ENCODE measurements around the gene MED13.
"Not testable (repeated sequence)": the region's sequence is repeated elsewhere in the genome, so short reads cannot be mapped to it uniquely, and the experiment has no call there.

Gene MED13

DNA sequence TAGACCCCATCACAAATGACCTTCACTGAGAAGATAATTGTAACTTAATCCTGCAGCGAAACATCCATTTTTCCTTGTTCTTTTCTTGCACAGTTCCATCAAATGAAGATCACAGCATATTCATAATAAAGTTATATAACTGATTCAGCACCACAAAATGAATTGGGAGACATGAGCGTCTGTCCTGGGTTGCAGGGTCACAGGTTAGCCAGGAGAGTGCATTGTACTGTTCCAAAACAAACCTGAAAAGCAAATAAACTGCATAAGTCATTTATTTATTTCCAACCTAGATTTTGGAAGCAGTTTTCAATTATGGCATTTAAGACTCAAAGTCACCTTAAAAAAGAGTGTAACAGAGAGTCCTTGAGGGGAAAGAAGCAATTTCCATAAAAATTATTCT lies 118.7 kb downstream of the MED13 start:
- no peak overlapping the region for H3K27ac ChIP-seq (ENCODE audit: low read depth, low read length)
- no peak overlapping the region for H3K9ac ChIP-seq (ENCODE audit: low read length in 5 of 5)
- H3K9me3 ChIP-seq (ENCODE audit: control insufficient read depth in 5 of 5, low read length in 5 of 5): no peaks in the 10 kb centered on the region
- H3K36me3 ChIP-seq (ENCODE audit: control insufficient read depth in 5 of 5, insufficient read depth in 5 of 5, low read length in 5 of 5): peaks cover 51 to 71% (median 62%) of the 10 kb centered on the region in 5 donors
- no peak overlapping the region for H3K4me3 ChIP-seq (ENCODE audit: low read depth in 1 of 5, low read length in 5 of 5)
- no peaks in the 10 kb centered on the region for H3K27me3 ChIP-seq (ENCODE audit: control insufficient read depth in 5 of 5, insufficient read depth in 4 of 5, low read length in 5 of 5)
- no peaks in the 10 kb centered on the region for H3K4me1 ChIP-seq (ENCODE audit: control insufficient read depth in 5 of 5, insufficient read depth in 5 of 5, low read length in 5 of 5)

GRCh38 chr17:61943117-61943516 lies 122.0 kb downstream of the MED13 start:
- Histone ChIP-seq H3K27ac (ENCODE audit: low read depth, low read length) (no peak overlapping the region), H3K27me3 (ENCODE audit: control insufficient read depth in 5 of 5, insufficient read depth in 4 of 5, low read length in 5 of 5) (no peaks in the 10 kb centered on the region), H3K9me3 (ENCODE audit: control insufficient read depth in 5 of 5, low read length in 5 of 5) (no peaks in the 10 kb centered on the region), H3K4me1 (ENCODE audit: control insufficient read depth in 5 of 5, insufficient read depth in 5 of 5, low read length in 5 of 5) (no peaks in the 10 kb centered on the region), H3K9ac (ENCODE audit: low read length in 5 of 5) (no peak overlapping the region), H3K36me3 (ENCODE audit: control insufficient read depth in 5 of 5, insufficient read depth in 5 of 5, low read length in 5 of 5) (peaks cover 25 to 48% (median 45%) of the 10 kb centered on the region in 5 donors), H3K4me3 (ENCODE audit: low read depth in 1 of 5, low read length in 5 of 5) (no peak overlapping the region)

GRCh38 chr17:61942085-61942484 lies 123.0 kb downstream of the MED13 start:
- Histone ChIP-seq H3K9me3 (ENCODE audit: control insufficient read depth in 5 of 5, low read length in 5 of 5) (no peaks in the 10 kb centered on the region), H3K9ac (ENCODE audit: low read length in 5 of 5) (no peak overlapping the region), H3K36me3 (ENCODE audit: control insufficient read depth in 5 of 5, insufficient read depth in 5 of 5, low read length in 5 of 5) (peaks cover 18 to 38% (median 35%) of the 10 kb centered on the region in 5 donors), H3K27me3 (ENCODE audit: control insufficient read depth in 5 of 5, insufficient read depth in 4 of 5, low read length in 5 of 5) (no peaks in the 10 kb centered on the region), H3K4me3 (ENCODE audit: low read depth in 1 of 5, low read length in 5 of 5) (no peak overlapping the region), H3K4me1 (ENCODE audit: control insufficient read depth in 5 of 5, insufficient read depth in 5 of 5, low read length in 5 of 5) (no peaks in the 10 kb centered on the region), H3K27ac (ENCODE audit: low read depth, low read length) (no peak overlapping the region)

GRCh38 chr17:61928101-61928436 lies 137.0 kb downstream of the MED13 start:
- H3K4me3 ChIP-seq (ENCODE audit: low read depth in 1 of 5, low read length in 5 of 5): peak overlapping the region; percentile 91 to 98 (median 97)
- no peaks in the 10 kb centered on the region for H3K27me3 ChIP-seq (ENCODE audit: control insufficient read depth in 5 of 5, insufficient read depth in 4 of 5, low read length in 5 of 5)
- H3K4me1 ChIP-seq (ENCODE audit: control insufficient read depth in 5 of 5, insufficient read depth in 5 of 5, low read length in 5 of 5): peaks cover 0 to 18% (median 17%) of the 10 kb centered on the region in 5 donors
- H3K36me3 ChIP-seq (ENCODE audit: control insufficient read depth in 5 of 5, insufficient read depth in 5 of 5, low read length in 5 of 5): peaks cover 4 to 10% (median 8%) of the 10 kb centered on the region in 5 donors
- H3K9me3 ChIP-seq (ENCODE audit: control insufficient read depth in 5 of 5, low read length in 5 of 5): no peaks in the 10 kb centered on the region
- H3K9ac ChIP-seq (ENCODE audit: low read length in 5 of 5): peak overlapping the region; percentile 58 to 96 (median 93)
- H3K27ac ChIP-seq (ENCODE audit: low read depth, low read length): peak overlapping the region; percentile 70

GRCh38 chr17:61927208-61928100 lies 137.6 kb downstream of the MED13 start, which contains the start of gene INTS2:
Gene INTS2, minus strand, starts transcription at chr17:61927982. Its CDS starts 1,338 bp downstream, at chr17:61926644.
- no peaks in the 10 kb centered on the region for H3K27me3 ChIP-seq (ENCODE audit: control insufficient read depth in 5 of 5, insufficient read depth in 4 of 5, low read length in 5 of 5)
- peak within 1 kb of the TSS; percentile 91 to 98 (median 97) for H3K4me3 ChIP-seq (ENCODE audit: low read depth in 1 of 5, low read length in 5 of 5)
- peak within 1 kb of the TSS; percentile 70 for H3K27ac ChIP-seq (ENCODE audit: low read depth, low read length)
- peaks cover 0 to 18% (median 17%) of the 10 kb centered on the region in 5 donors for H3K4me1 ChIP-seq (ENCODE audit: control insufficient read depth in 5 of 5, insufficient read depth in 5 of 5, low read length in 5 of 5)
- peak within 1 kb of the TSS; percentile 58 to 96 (median 93) for H3K9ac ChIP-seq (ENCODE audit: low read length in 5 of 5)
- H3K36me3 ChIP-seq (ENCODE audit: control insufficient read depth in 5 of 5, insufficient read depth in 5 of 5, low read length in 5 of 5): peaks cover 4 to 10% (median 8%) of the 10 kb centered on the region in 5 donors
- no peaks in the 10 kb centered on the region for H3K9me3 ChIP-seq (ENCODE audit: control insufficient read depth in 5 of 5, low read length in 5 of 5)

DNA sequence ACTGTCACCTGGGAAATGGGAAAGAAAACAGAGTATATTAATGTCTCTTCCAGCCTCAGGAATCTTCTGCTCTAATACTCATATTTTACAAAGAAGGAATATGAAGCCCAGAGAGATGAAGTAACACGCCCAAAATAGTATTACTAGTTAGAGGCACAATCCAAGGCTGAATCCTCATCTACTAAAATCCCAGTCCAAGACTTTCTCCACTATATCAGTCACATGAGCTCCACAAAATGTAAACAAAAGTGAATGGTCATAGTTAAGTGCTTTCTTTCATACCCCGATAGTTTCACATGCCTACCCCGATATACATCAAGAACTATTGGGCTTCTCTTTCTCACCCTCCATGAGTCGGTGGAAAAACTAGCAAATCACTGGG lies 138.3 kb downstream of the MED13 start:
- Histone ChIP-seq H3K4me1 (ENCODE audit: control insufficient read depth in 5 of 5, insufficient read depth in 5 of 5, low read length in 5 of 5) (peaks cover 0 to 18% (median 17%) of the 10 kb centered on the region in 5 donors), H3K9me3 (ENCODE audit: control insufficient read depth in 5 of 5, low read length in 5 of 5) (no peaks in the 10 kb centered on the region), H3K9ac (ENCODE audit: low read length in 5 of 5) (peak overlapping the region; percentile 58 to 96 (median 93)), H3K36me3 (ENCODE audit: control insufficient read depth in 5 of 5, insufficient read depth in 5 of 5, low read length in 5 of 5) (peaks cover 5 to 10% (median 8%) of the 10 kb centered on the region in 5 donors), H3K4me3 (ENCODE audit: low read depth in 1 of 5, low read length in 5 of 5) (peak overlapping the region; percentile 91 to 98 (median 97)), H3K27ac (ENCODE audit: low read depth, low read length) (peak overlapping the region; percentile 70), H3K27me3 (ENCODE audit: control insufficient read depth in 5 of 5, insufficient read depth in 4 of 5, low read length in 5 of 5) (no peaks in the 10 kb centered on the region)

- not testable (repeated sequence) for H3K27ac ChIP-seq (ENCODE audit: low read depth, low read length); H3K27me3 ChIP-seq (ENCODE audit: control insufficient read depth in 5 of 5, insufficient read depth in 4 of 5, low read length in 5 of 5); H3K4me1 ChIP-seq (ENCODE audit: control insufficient read depth in 5 of 5, insufficient read depth in 5 of 5, low read length in 5 of 5); H3K9ac ChIP-seq (ENCODE audit: low read length in 5 of 5); H3K9me3 ChIP-seq (ENCODE audit: control insufficient read depth in 5 of 5, low read length in 5 of 5); H3K4me3 ChIP-seq (ENCODE audit: low read depth in 1 of 5, low read length in 5 of 5)
- H3K36me3 ChIP-seq (ENCODE audit: control insufficient read depth in 5 of 5, insufficient read depth in 5 of 5, low read length in 5 of 5): peaks cover 12 to 39% (median 33%) of the 10 kb centered on the region in 5 donors
Measured at GRCh38 chr17:61915162-61915561, 149.9 kb downstream of the MED13 start.

DNA sequence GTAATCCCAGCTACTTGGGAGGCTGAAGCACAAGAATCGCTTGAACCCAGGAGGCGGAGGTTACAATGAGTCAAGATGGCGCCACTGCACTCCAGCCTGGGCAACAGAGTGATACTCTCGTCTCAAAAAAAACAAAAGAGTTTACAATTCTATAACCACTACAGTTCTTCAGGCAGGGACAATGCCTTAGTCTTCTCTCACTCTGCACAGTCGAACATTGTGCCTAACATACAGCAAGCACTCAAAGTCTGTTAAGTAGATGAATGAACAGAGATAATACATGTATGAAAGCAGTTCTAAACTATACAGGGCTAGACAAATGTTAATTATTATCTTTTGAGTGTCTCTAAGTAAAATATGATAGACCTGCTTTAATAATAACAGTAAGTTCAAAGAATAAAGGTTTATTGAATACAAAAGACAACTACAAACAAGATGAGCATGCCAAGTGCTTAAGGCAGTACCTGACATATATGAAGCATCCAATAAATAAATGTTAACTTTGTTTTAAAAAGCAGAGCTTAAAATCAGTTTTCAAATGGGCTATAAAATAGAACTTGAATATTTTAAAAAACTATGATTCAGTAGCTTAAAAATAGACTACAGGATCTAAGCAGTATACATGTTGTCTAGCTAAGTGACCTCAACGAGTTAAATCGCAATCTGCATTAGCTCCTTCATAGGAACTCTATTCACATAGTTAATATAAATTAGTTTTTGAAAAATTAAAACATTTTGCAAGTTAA lies 156.6 kb downstream of the MED13 start:
- no peak overlapping the region for H3K27ac ChIP-seq (ENCODE audit: low read depth, low read length)
- no peaks in the 10 kb centered on the region for H3K9me3 ChIP-seq (ENCODE audit: control insufficient read depth in 5 of 5, low read length in 5 of 5)
- no peak overlapping the region for H3K4me3 ChIP-seq (ENCODE audit: low read depth in 1 of 5, low read length in 5 of 5)
- H3K4me1 ChIP-seq (ENCODE audit: control insufficient read depth in 5 of 5, insufficient read depth in 5 of 5, low read length in 5 of 5): no peaks in the 10 kb centered on the region
- no peak overlapping the region for H3K9ac ChIP-seq (ENCODE audit: low read length in 5 of 5)
- no peaks in the 10 kb centered on the region for H3K27me3 ChIP-seq (ENCODE audit: control insufficient read depth in 5 of 5, insufficient read depth in 4 of 5, low read length in 5 of 5)
- peaks cover 41 to 65% (median 46%) of the 10 kb centered on the region in 5 donors for H3K36me3 ChIP-seq (ENCODE audit: control insufficient read depth in 5 of 5, insufficient read depth in 5 of 5, low read length in 5 of 5)

GRCh38 chr17:61907361-61907760 lies 157.7 kb downstream of the MED13 start:
- H3K4me1 ChIP-seq (ENCODE audit: control insufficient read depth in 5 of 5, insufficient read depth in 5 of 5, low read length in 5 of 5): no peaks in the 10 kb centered on the region

More at GRCh38 chr17:61907361-61907760, 157.7 kb downstream of the MED13 start:
- H3K27ac ChIP-seq (ENCODE audit: low read depth, low read length): no peak overlapping the region
- H3K36me3 ChIP-seq (ENCODE audit: control insufficient read depth in 5 of 5, insufficient read depth in 5 of 5, low read length in 5 of 5): peaks cover 45 to 70% (median 51%) of the 10 kb centered on the region in 5 donors
- H3K9me3 ChIP-seq (ENCODE audit: control insufficient read depth in 5 of 5, low read length in 5 of 5): no peaks in the 10 kb centered on the region
- H3K4me3 ChIP-seq (ENCODE audit: low read depth in 1 of 5, low read length in 5 of 5): no peak overlapping the region
- no peak overlapping the region for H3K9ac ChIP-seq (ENCODE audit: low read length in 5 of 5)
- H3K27me3 ChIP-seq (ENCODE audit: control insufficient read depth in 5 of 5, insufficient read depth in 4 of 5, low read length in 5 of 5): no peaks in the 10 kb centered on the region

Data from subcutaneous abdominal adipose tissue (tissue), 5 donors.